Activated naive CD4-positive, alpha-beta T cell treated with anti-CD3 and anti-CD28 coated beads for 36 hours (primary cell): ENCODE data around the gene PLEKHA5. TPM values are rescaled to one million over a fixed set of nuclear protein-coding genes. Genes with fewer than 3 reads are reported as not detected.

Experiments used
- CTCF ChIA-PET: fragments of 350-600 bp; sonication (Branson Sonifier 250); formaldehyde crosslinking; loops from one replicate; lab custom pipeline; 2021; ENCODE audit warnings: antibody characterized with exemption; lab: Charles Lee
- DNase-seq: peaks from one replicate; pipeline ENCODE4 v3.0.0-alpha.2; 2020
- H3K27ac Mint-ChIP-seq: one replicate; pipeline ENCODE4 v1.8.0; 2021; ENCODE audit warnings: mild to moderate bottlenecking, mixed read lengths
- H3K27me3 Mint-ChIP-seq: one replicate; pipeline ENCODE4 v1.8.0; 2021; ENCODE audit warnings: low read depth, mixed read lengths
- H3K36me3 Mint-ChIP-seq: one replicate; pipeline ENCODE4 v1.8.0; 2021; ENCODE audit warnings: low read depth, mixed read lengths
- H3K4me1 Mint-ChIP-seq: one replicate; pipeline ENCODE4 v1.8.0; 2021; ENCODE audit warnings: low read depth, mixed read lengths
- H3K4me3 Mint-ChIP-seq: one replicate; pipeline ENCODE4 v1.8.0; 2021; ENCODE audit warnings: mild to moderate bottlenecking, moderate library complexity, mixed read lengths
- H3K9me3 Mint-ChIP-seq: one replicate; pipeline ENCODE4 v1.8.0; 2021; ENCODE audit warnings: mixed read lengths
- intact Hi-C: fragments of 100-400 bp; cut with micrococcal nuclease; formaldehyde crosslinking; loops from one replicate; pipeline ENCODE4 v1.15.1; 2023
- total RNA-seq, 2 experiments: library from RNA; stranded (reverse); gene quantifications; one replicate each; pipeline ENCODE4 v1.2.3, GENCODE V29; 2021

PLEKHA5 gene
- total RNA-seq, 2 experiments from 2014 or later, result 0.69 to 0.81 TPM

DNA sequence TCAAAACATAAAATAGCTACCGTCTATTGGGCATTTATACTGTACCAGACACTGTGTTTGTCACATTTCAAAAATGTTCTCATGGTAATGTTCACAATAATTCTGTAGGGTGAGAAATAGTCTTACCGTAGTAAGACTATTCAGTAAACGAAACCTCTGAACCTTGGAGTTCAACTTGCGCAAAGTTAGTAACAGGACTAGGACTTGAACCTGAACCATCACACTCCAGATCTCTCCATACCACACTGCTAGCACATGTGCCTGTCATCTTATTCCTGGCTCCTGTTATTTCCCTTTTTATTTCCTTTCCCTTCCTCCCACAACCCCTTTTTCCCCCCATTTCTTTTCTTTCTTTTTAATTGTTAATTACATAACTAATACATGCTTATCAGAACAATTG, 65.4 kb downstream of the PLEKHA5 start:
- CTCF ChIA-PET, result no interaction called here
- no peak overlapping the region for H3K4me3 Mint-ChIP-seq
- no peaks in the 10 kb centered on the region for H3K27me3 Mint-ChIP-seq
- no peaks in the 10 kb centered on the region for H3K4me1 Mint-ChIP-seq
- intact Hi-C loops, result no loop called here
- no peaks in the 10 kb centered on the region for H3K36me3 Mint-ChIP-seq
- DNase-seq, result no peak
- no peak overlapping the region for H3K27ac Mint-ChIP-seq
- no peaks in the 10 kb centered on the region for H3K9me3 Mint-ChIP-seq

DNA sequence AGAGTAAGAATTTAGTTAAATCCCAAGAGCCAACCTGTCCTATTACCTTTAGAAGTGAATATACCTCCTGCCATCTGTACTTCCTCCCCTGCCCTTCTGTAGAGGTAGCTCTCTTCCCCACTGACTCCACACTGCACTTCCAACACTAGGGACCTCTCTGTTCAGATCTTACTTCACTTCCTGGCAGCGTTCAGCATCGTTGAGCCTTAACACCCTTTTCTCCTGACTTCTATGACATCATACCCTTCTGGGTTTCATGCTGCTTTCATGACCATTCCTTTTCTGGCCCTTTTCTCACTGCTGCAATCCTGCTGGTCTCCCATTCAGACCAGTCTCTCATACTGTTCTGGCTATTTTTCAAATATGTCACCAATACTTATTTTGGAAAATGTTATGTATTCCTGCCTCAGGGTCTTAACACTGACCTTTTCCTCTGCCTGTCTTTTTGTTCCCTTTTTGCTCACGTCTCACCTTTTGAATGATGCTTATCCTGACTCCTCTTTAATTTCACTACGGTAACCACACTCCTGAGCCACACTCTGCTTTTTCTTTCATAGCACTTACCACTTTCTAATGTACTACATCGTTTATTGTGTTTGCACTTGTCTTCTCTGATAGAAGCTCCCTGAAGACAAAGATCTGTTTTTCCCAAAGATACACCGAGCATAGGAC, 67.6 kb downstream of the PLEKHA5 start:
- intact Hi-C loops, result no loop called here
- peaks cover 4% of the 10 kb centered on the region for H3K27me3 Mint-ChIP-seq
- H3K4me3 Mint-ChIP-seq, result no peak overlapping the region
- DNase-seq, result no peak
- no peaks in the 10 kb centered on the region for H3K9me3 Mint-ChIP-seq
- CTCF ChIA-PET, result interaction anchor here (0.6 kb wide), 1 partner anchor 138 kb away, joined by 3 read pairs; no protein-coding TSS in a partner anchor
- no peaks in the 10 kb centered on the region for H3K4me1 Mint-ChIP-seq
- H3K27ac Mint-ChIP-seq, result no peak overlapping the region
- H3K36me3 Mint-ChIP-seq, result no peaks in the 10 kb centered on the region

DNA sequence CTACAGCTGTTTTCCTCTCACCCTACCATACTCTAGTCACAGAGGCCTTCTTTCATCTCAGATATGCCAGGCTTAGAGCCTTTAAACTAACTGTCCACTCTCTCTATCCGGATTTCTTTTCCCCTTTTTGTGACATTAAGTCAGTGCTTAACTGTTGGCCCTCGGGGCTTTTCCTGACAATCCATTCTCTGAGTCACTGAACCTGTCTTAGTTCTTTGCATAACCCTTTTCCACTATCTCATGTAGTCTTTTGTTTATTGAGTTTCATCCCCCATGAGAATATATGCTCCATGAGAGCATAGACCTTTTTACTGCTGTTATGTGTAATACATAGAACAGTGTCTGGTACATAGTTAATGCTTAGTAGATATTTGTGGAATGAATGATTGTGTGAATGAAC, 68.7 kb downstream of the PLEKHA5 start:
- CTCF ChIA-PET, result no interaction called here

DNA sequence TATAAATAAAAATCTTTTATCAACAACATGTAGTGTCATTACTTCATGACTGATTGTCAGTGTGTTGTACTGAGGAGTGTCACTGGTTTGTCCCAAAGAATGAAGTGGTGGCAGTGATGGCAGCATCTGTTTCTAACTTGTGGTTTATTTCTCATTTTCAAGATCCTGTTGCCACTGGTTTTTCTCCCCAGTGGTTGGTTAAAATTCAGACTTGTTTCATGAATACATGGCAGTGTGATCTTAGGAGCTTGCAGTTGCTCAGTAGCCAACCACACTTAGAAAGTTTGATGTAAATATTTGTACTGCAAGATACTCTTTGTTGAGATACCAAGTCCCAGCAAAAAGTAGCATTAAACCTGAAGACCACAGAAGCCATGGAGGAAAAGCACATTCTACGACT, 69.8 kb downstream of the PLEKHA5 start:
- peaks cover 4% of the 10 kb centered on the region for H3K27me3 Mint-ChIP-seq
- H3K27ac Mint-ChIP-seq, result no peak overlapping the region
- H3K4me1 Mint-ChIP-seq, result no peaks in the 10 kb centered on the region
- no peak overlapping the region for H3K4me3 Mint-ChIP-seq
- H3K9me3 Mint-ChIP-seq, result no peaks in the 10 kb centered on the region
- intact Hi-C loops, result no loop called here
- no peak for DNase-seq
- CTCF ChIA-PET, result interaction anchor here (1.0 kb wide), 1 partner anchor 89 kb away, joined by 3 read pairs; no protein-coding TSS in a partner anchor
- H3K36me3 Mint-ChIP-seq, result no peaks in the 10 kb centered on the region

More for the DNA sequence above, 68.7 kb downstream of the PLEKHA5 start:
- Mint-ChIP-seq H3K36me3 (no peaks in the 10 kb centered on the region), H3K4me1 (no peaks in the 10 kb centered on the region), H3K4me3 (no peak overlapping the region), H3K27me3 (peaks cover 4% of the 10 kb centered on the region), H3K9me3 (no peaks in the 10 kb centered on the region), H3K27ac (no peak overlapping the region)
- DNase-seq, result no peak
- intact Hi-C loops, result no loop called here

DNA sequence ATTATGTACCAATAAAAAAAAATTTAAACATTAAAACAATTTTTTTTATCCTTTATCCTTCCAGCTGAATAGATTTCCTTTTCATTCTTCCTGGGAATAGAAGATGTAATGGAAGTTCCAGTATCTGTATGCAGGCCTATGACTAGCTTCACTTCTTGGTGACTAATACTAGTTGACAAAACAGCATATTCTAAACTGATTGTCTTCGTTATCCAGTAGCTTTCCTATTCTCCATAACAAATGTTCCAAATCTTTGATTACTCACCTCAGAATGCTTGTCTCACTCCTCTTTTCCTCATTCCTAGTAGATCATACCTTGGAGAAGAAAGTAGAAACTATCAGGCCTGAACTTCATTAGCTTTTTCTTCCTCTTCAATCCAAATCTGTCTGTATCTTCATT, 70.7 kb downstream of the PLEKHA5 start:
- CTCF ChIA-PET, result interaction anchor here (1.0 kb wide), 1 partner anchor 88 kb away, joined by 3 read pairs; no protein-coding TSS in a partner anchor
- Mint-ChIP-seq H3K9me3 (no peaks in the 10 kb centered on the region), H3K27ac (no peak overlapping the region), H3K4me3 (no peak overlapping the region), H3K4me1 (no peaks in the 10 kb centered on the region), H3K27me3 (peaks cover 4% of the 10 kb centered on the region), H3K36me3 (no peaks in the 10 kb centered on the region)
- no peak for DNase-seq
- intact Hi-C loops, result no loop called here

DNA sequence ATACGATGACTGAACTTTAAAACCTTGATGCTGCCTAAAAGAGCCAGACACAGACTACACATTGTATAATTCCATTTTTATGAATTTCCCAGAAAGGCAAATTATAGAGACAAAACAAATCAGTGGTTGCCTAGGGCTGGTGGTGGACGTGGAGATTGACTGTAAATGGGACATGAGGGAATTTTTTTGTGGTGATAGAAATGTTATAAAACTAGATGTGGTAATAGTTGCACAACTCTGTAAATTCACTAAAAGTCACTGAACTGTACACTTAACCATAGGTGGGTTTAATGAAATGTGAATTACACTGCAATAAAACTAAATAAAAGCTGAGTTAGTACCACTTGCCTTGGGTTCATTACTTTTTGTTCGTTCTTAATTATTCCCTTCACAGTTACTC, 72.1 kb downstream of the PLEKHA5 start:
- no peak for DNase-seq
- H3K27ac Mint-ChIP-seq, result no peak overlapping the region
- peaks cover 7% of the 10 kb centered on the region for H3K27me3 Mint-ChIP-seq
- CTCF ChIA-PET, result no interaction called here
- H3K4me3 Mint-ChIP-seq, result no peak overlapping the region
- H3K4me1 Mint-ChIP-seq, result no peaks in the 10 kb centered on the region
- H3K9me3 Mint-ChIP-seq, result no peaks in the 10 kb centered on the region
- intact Hi-C loops, result no loop called here
- no peaks in the 10 kb centered on the region for H3K36me3 Mint-ChIP-seq

DNA sequence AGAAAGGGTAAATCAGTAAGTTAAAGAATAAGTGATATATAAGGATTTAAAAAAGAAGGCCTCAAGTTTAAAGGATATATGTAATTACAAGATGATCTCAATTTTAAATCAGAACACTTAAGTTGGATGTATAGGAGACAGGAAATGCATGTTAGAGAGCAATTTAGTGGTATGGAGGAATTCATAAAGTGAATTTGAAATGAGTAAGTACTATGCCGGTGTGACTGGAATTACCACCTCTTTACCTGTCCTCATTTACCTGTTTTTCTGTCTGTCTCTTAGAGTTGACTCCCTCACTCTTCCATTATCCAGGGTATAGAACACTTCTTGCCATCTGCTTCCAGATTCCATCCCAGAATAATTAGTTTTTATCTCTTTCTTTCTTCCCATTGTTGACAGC, 73.5 kb downstream of the PLEKHA5 start:
- Mint-ChIP-seq H3K27me3 (peaks cover 7% of the 10 kb centered on the region), H3K9me3 (no peaks in the 10 kb centered on the region), H3K4me1 (no peaks in the 10 kb centered on the region), H3K4me3 (no peak overlapping the region), H3K36me3 (no peaks in the 10 kb centered on the region), H3K27ac (no peak overlapping the region)
- DNase-seq, result no peak
- CTCF ChIA-PET, result no interaction called here
- intact Hi-C loops, result no loop called here

DNA sequence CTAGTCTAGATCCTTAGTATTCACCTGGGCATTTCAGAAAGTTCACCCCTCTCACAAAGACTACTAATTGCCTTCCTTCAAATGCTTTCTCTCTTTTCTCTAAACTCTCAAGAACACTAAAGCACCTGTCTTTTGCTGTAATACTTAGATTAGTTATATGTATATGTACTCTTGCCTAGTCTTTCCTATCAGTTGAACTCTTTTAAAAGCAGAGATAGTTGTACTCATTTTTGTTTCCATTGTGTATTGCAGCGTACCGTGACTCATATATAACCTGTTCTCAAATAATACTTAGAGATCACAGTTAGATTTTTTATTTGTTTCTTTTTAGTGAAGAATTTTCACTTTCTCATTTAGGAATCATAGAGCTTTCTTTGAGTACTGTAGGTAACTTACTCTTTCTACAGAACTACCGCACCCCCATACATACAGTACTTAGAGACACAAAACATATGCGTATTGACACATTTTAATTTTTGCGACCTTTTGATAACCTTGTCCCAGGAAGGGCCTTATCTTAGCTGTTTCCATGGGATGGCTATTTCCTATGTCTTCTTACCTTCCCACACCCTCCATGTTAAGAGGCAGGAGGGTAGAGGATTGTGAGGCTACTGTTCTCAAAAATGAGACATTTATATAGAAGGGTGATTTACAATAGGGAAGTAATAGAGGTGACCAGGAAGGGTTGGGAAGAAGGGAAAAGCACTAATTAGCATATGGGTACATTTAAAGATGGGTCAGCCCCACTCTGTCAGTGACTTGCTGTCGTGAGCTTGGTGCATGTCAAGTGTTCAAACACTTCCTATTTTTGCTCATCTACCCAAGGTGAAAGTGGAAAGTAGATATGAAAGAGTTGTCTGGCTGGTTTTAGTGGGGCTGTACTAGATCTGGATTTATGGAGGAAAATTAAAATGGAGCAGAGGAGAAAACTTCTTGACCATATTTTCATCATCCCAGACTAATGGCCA, 74.3 kb downstream of the PLEKHA5 start:
- CTCF ChIA-PET, result no interaction called here
- no peaks in the 10 kb centered on the region for H3K9me3 Mint-ChIP-seq
- H3K27ac Mint-ChIP-seq, result no peak overlapping the region
- no peak overlapping the region for H3K4me3 Mint-ChIP-seq
- no peaks in the 10 kb centered on the region for H3K36me3 Mint-ChIP-seq
- intact Hi-C loops, result no loop called here
- DNase-seq, result no peak
- H3K4me1 Mint-ChIP-seq, result no peaks in the 10 kb centered on the region
- peaks cover 7% of the 10 kb centered on the region for H3K27me3 Mint-ChIP-seq

DNA sequence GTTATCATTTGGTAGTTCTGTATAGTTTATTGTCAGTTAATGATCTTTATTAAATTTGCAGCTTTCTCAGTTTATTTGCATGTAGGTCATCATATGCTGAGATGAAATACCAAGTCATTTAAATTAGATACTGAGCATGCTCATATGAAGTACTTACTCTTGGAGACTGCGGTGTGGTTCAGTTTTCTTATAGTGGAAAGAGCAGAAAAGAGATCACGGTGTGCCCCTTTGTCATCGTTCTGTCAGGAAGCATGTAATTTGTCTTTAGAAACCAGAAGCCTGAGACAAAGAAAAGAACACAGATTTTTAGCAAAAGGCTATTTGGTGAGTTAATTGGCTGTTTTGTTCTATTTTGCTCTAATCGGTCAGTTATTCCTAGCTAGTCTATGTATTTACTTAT, 75.6 kb downstream of the PLEKHA5 start:
- H3K4me3 Mint-ChIP-seq, result no peak overlapping the region

DNA sequence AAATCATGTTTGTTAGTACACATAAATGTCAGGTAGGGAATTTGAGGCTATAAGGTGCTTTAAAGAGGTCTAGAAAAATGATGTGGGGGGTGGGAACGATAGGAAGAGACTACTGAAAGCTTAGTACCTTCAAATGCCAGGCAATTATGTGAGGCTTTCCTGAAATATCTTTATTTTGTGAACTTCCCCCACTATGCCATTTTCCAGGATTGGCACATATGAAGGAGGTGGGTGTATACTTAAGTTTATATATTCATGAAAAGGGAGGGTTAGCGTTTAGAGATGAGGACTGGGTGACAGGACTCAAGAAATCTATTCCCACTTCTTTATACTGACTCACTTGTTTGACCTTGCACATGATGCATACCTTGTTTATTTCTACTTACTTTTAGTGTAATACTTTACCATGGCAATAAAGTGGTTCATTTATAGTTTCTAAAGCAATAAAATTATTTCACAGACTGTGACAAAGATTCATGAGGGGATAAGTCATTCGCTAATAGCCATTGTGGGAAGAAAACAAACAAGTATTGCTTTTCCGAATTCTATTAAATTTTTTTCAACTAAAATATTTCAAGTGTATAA, 77.1 kb downstream of the PLEKHA5 start:
- Mint-ChIP-seq H3K4me3 (no peak overlapping the region), H3K27me3 (peaks cover 3% of the 10 kb centered on the region), H3K9me3 (no peaks in the 10 kb centered on the region)

More for the DNA sequence above, 75.6 kb downstream of the PLEKHA5 start:
- H3K9me3 Mint-ChIP-seq, result no peaks in the 10 kb centered on the region
- no peaks in the 10 kb centered on the region for H3K4me1 Mint-ChIP-seq
- no peak overlapping the region for H3K27ac Mint-ChIP-seq
- peaks cover 7% of the 10 kb centered on the region for H3K27me3 Mint-ChIP-seq
- CTCF ChIA-PET, result no interaction called here
- DNase-seq, result no peak
- intact Hi-C loops, result no loop called here
- no peaks in the 10 kb centered on the region for H3K36me3 Mint-ChIP-seq

DNA sequence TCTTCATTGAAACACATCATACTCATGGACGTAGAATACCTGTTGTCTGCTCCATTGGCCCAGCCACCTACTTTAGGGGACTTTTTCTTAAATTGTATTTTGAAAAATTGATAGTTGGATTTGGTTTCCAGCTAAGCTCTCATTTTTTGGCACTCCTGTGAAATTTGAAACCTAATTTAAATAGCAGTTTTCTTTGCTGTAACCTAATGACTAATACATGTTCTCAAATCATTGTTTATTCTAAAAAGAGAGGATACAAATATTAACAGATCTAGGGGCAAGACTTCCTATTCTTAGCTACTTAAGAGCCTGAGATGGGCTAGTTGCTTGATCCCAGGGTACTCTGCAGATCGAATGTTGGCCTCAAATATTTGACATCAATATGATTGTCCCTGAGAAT, 78.9 kb downstream of the PLEKHA5 start:
- H3K36me3 Mint-ChIP-seq, result no peaks in the 10 kb centered on the region
- H3K27ac Mint-ChIP-seq, result no peak overlapping the region
- no peak overlapping the region for H3K4me3 Mint-ChIP-seq
- CTCF ChIA-PET, result interaction anchor here (0.6 kb wide), 1 partner anchor 81 kb away, joined by 3 read pairs; no protein-coding TSS in a partner anchor
- intact Hi-C loops, result no loop called here
- no peaks in the 10 kb centered on the region for H3K4me1 Mint-ChIP-seq
- no peaks in the 10 kb centered on the region for H3K9me3 Mint-ChIP-seq
- no peak for DNase-seq
- H3K27me3 Mint-ChIP-seq, result peaks cover 3% of the 10 kb centered on the region

More for the DNA sequence above, 77.1 kb downstream of the PLEKHA5 start:
- DNase-seq, result no peak
- CTCF ChIA-PET, result interaction anchor here (0.6 kb wide), 1 partner anchor 52 kb away, joined by 3 read pairs; no protein-coding TSS in a partner anchor
- H3K4me1 Mint-ChIP-seq, result no peaks in the 10 kb centered on the region
- H3K36me3 Mint-ChIP-seq, result no peaks in the 10 kb centered on the region
- H3K27ac Mint-ChIP-seq, result no peak overlapping the region
- intact Hi-C loops, result no loop called here

DNA sequence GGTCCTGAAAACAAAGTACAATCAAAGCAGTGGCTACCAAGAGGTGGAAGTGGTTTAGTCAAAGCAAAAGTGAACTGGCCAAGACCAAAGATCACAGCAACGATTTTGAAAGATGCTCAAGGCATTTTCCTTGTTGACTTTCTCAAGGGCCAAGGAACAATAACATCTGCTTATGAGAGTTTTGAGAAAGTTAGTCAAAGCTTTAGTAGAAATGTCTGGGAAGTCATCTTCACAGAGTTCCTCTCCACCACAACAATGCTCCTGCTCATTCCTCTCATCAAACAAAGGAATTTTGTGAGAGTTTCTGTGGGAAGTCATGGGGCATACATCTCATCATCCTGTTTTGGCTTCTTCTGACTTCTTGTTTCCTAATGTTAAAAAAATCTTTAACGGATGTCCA, 80.1 kb downstream of the PLEKHA5 start:
- no peak overlapping the region for H3K4me3 Mint-ChIP-seq
- H3K9me3 Mint-ChIP-seq, result no peaks in the 10 kb centered on the region
- no peaks in the 10 kb centered on the region for H3K4me1 Mint-ChIP-seq
- no peak for DNase-seq
- H3K36me3 Mint-ChIP-seq, result no peaks in the 10 kb centered on the region
- intact Hi-C loops, result no loop called here
- H3K27me3 Mint-ChIP-seq, result peaks cover 3% of the 10 kb centered on the region
- H3K27ac Mint-ChIP-seq, result no peak overlapping the region
- CTCF ChIA-PET, result no interaction called here
